ENCODE results near the gene NAXE. TPM values are rescaled to one million over a fixed set of nuclear protein-coding genes. Genes with fewer than 3 reads are reported as not detected.

The NAXE gene
- total RNA-seq, 1 experiment from 2014 or later, result 96.6 TPM

DNA sequence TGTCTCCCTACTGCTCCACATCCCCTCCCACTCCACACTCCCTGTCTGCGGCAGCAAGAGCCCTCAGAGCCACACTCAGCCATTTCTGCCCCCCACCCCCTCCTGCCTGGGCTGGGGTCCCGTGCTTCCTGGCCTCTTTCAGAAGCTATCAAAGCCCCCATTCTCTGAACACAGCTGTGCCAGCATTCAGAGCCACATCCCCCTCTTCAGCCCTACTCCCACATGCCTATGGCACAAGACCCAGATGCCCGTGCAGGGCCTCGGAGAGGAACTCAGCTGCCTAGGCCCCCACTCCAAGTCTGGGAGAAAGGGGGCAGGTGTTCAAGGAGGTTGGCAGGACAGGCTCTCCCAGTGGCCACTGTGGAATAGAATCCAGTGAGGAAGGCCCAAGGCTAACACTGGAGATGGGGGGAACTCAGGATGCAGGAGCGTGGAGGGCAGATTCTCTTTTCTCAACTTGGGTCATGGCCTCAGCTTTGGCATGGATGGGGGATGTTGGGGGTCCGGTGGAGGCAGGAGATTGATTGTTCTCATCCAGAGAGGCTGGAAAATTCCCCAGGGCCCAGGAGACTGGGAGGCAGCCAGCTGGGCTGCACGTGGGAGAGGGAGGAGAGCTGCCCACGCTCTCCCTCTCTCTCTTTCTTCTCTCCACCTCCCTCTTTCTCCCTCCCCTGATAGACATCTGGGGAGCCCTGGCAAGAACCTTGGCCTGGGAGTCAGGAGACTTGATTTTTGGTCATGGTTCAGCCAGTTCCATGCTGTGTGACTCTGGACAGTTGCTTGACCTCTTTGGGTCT, 46.8 kb downstream of the NAXE start:
- H3K4me1 ChIP-seq (ENCODE audit: insufficient read depth, low read length), result peaks cover 4% of the 10 kb centered on the region; the same call in 1 of the 2 replicates
- peaks cover 11% of the 10 kb centered on the region for H3K23me2 ChIP-seq (ENCODE audit: insufficient read length, low read depth, low read length, poor library complexity, severe bottlenecking)
- Mint-ChIP-seq H3K27ac (peak overlapping the region in 1 of 3 experiments; percentile 45; a peak in 1 of 7 replicates), H3K27me3 (ENCODE audit: low read depth) (peaks cover 93% of the 10 kb centered on the region), H3K4me1 (peaks cover 19 to 39% of the 10 kb centered on the region in 2 experiments), H3K36me3 (ENCODE audit: insufficient read depth in 1 of 3, low read depth in 3 of 3) (no peaks in the 10 kb centered on the region), H3K9me3 (no peaks in the 10 kb centered on the region; a peak in 1 of 5 replicates), H3K4me3 (no peak overlapping the region)
- H3K4me2 ChIP-seq (ENCODE audit: insufficient read depth, insufficient read length, low read length), result no peak overlapping the region
- H3K56ac ChIP-seq (ENCODE audit: insufficient read length, low read depth, low read length), result no peak overlapping the region
- H3K9me3 ChIP-seq (ENCODE audit: control insufficient read depth, low read depth, low read length), result no peaks in the 10 kb centered on the region
- no peaks in the 10 kb centered on the region for H4K20me1 ChIP-seq (ENCODE audit: control insufficient read depth, insufficient read depth, insufficient read length)
- no peak overlapping the region for H2BK20ac ChIP-seq (ENCODE audit: low read depth, low read length, poor library complexity, severe bottlenecking)
- no peak overlapping the region for H3T11ph ChIP-seq (ENCODE audit: low read length)
- no peaks in the 10 kb centered on the region for H3K79me1 ChIP-seq (ENCODE audit: insufficient read depth, low read depth, low read length, poor library complexity, severe bottlenecking)
- H3K18ac ChIP-seq (ENCODE audit: insufficient read length, low read depth, low read length), result no peak overlapping the region
- no peak overlapping the region for H2BK120ac ChIP-seq (ENCODE audit: low read depth, low read length, poor library complexity, severe bottlenecking)
- H2AK5ac ChIP-seq (ENCODE audit: insufficient read length, low read length), result no peak overlapping the region
- H3K27me3 ChIP-seq (ENCODE audit: insufficient read depth, low read length), result peaks cover 10% of the 10 kb centered on the region; the same call in 1 of the 2 replicates
- H3K14ac ChIP-seq (ENCODE audit: insufficient read depth, low read length), result no peak overlapping the region
- WGBS (ENCODE audit: extremely low coverage, insufficient read length, low lambda C conversion rate), result no CpG with 5 or more reads among the region's 8 CpGs
- H3K23ac ChIP-seq (ENCODE audit: insufficient read length, low read depth, low read length), result no peak overlapping the region
- H2AFZ ChIP-seq (ENCODE audit: low read length), result no peak overlapping the region
- no peak overlapping the region for H4K91ac ChIP-seq (ENCODE audit: insufficient read length, low read depth, low read length)
- H3K4ac ChIP-seq (ENCODE audit: low read depth, low read length), result no peak overlapping the region
- H2BK15ac ChIP-seq (ENCODE audit: low read depth, low read length), result no peak overlapping the region
- TF ChIP-seq, protein P1, sequence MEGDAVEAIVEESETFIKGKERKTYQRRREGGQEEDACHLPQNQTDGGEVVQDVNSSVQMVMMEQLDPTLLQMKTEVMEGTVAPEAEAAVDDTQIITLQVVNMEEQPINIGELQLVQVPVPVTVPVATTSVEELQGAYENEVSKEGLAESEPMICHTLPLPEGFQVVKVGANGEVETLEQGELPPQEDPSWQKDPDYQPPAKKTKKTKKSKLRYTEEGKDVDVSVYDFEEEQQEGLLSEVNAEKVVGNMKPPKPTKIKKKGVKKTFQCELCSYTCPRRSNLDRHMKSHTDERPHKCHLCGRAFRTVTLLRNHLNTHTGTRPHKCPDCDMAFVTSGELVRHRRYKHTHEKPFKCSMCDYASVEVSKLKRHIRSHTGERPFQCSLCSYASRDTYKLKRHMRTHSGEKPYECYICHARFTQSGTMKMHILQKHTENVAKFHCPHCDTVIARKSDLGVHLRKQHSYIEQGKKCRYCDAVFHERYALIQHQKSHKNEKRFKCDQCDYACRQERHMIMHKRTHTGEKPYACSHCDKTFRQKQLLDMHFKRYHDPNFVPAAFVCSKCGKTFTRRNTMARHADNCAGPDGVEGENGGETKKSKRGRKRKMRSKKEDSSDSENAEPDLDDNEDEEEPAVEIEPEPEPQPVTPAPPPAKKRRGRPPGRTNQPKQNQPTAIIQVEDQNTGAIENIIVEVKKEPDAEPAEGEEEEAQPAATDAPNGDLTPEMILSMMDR (conservative IDR thresholded peaks at IDR 0.05), result no peak
- no peak overlapping the region for H4K8ac ChIP-seq (replicated peaks; ENCODE audit: insufficient read length, low read depth, low read length)
- no peak overlapping the region for H2BK12ac ChIP-seq (ENCODE audit: insufficient read length, low read depth, low read length)
- H3K27ac ChIP-seq (ENCODE audit: insufficient read length, low read depth, low read length), result no peak overlapping the region
- H4K5ac ChIP-seq (ENCODE audit: insufficient read length, low read depth, low read length), result no peak overlapping the region
- no peak overlapping the region for H3K9ac ChIP-seq (ENCODE audit: extremely low read depth, insufficient read length, low read length)
- no peaks in the 10 kb centered on the region for H3K79me2 ChIP-seq (ENCODE audit: insufficient read depth, low read length)
- H2BK5ac ChIP-seq (ENCODE audit: insufficient read length, low read length), result no peak overlapping the region
- no peak for DNase-seq

Measured in H9 (cell line).